ENCODE measurements around the gene APC2. TPM values are rescaled to one million over a fixed set of nuclear protein-coding genes. Genes with fewer than 3 reads are reported as not detected.
"Not testable (repeated sequence)": the region's sequence is repeated elsewhere in the genome, so short reads cannot be mapped to it uniquely, and the experiment has no call there.

Gene APC2
- total RNA-seq, 1 donor from 2014 or later, result 0.20 TPM

- peaks cover 5% of the 10 kb centered on the region for H3K4me1 ChIP-seq
- no peak for TF ChIP-seq CTCF (IDR thresholded peaks at IDR 0.05)
- H3K4me3 ChIP-seq, result no peak overlapping the region
- no peaks in the 10 kb centered on the region for H3K9me3 ChIP-seq
- H3K36me3 ChIP-seq, result no peaks in the 10 kb centered on the region
- ATAC-seq (peak; percentile 49), DNase-seq (no peak)
- peaks cover 14% of the 10 kb centered on the region for H3K27me3 ChIP-seq
- no peak overlapping the region for H3K27ac ChIP-seq
- intact Hi-C loops (cut with DNase I), result no loop called here
These were observed 46.1 kb downstream of the APC2 start for GRCh38 chr19:1495799-1496713.

- DNase-seq (no peak), ATAC-seq (no peak)
- Histone ChIP-seq H3K4me3 (no peak overlapping the region), H3K36me3 (no peaks in the 10 kb centered on the region), H3K27ac (no peak overlapping the region), H3K4me1 (no peaks in the 10 kb centered on the region), H3K27me3 (peaks cover 14% of the 10 kb centered on the region), H3K9me3 (no peaks in the 10 kb centered on the region)
- TF ChIP-seq CTCF (IDR thresholded peaks at IDR 0.05), result no peak
- intact Hi-C loops (cut with DNase I), result no loop called here
These were observed 47.0 kb downstream of the APC2 start for GRCh38 chr19:1496714-1497577.

- ATAC-seq (no peak), DNase-seq (no peak)
- Histone ChIP-seq H3K27ac (no peak overlapping the region), H3K4me3 (no peak overlapping the region), H3K9me3 (no peaks in the 10 kb centered on the region), H3K4me1 (no peaks in the 10 kb centered on the region), H3K36me3 (no peaks in the 10 kb centered on the region), H3K27me3 (peaks cover 21% of the 10 kb centered on the region)
- TF ChIP-seq CTCF (IDR thresholded peaks at IDR 0.05), result no peak
- intact Hi-C loops (cut with DNase I), result no loop called here
These were observed 47.8 kb downstream of the APC2 start for GRCh38 chr19:1497578-1498235.

GRCh38 chr19:1499231-1499630 is 49.3 kb downstream of the APC2 start:
- not testable (repeated sequence) for ATAC-seq
- peaks cover 36% of the 10 kb centered on the region for H3K27me3 ChIP-seq

GRCh38 chr19:1501200-1501595 is 51.3 kb downstream of the APC2 start:
- H3K9me3 ChIP-seq, result no peaks in the 10 kb centered on the region
- peaks cover 40% of the 10 kb centered on the region for H3K27me3 ChIP-seq
- no peak for ATAC-seq
- peaks cover 3% of the 10 kb centered on the region for H3K4me1 ChIP-seq
- no peak overlapping the region for H3K4me3 ChIP-seq
- H3K27ac ChIP-seq, result no peak overlapping the region
- intact Hi-C loops (cut with DNase I), result no loop called here
- no peaks in the 10 kb centered on the region for H3K36me3 ChIP-seq
- DNase-seq, result no peak
- TF ChIP-seq CTCF (IDR thresholded peaks at IDR 0.05), result no peak

More at GRCh38 chr19:1499231-1499630, 49.3 kb downstream of the APC2 start:
- DNase-seq; H3K4me3 ChIP-seq; H3K9me3 ChIP-seq; H3K4me1 ChIP-seq; H3K36me3 ChIP-seq; intact Hi-C loops (cut with DNase I); H3K27ac ChIP-seq: not testable (repeated sequence)

Data from upper lobe of right lung (tissue), 1 donor.